Fibroblast of lung (primary cell): ENCODE measurements around the gene RIIAD1.

Experiments
- EZH2 ChIP-seq: IDR thresholded peaks from 2 replicates; pipeline ENCODE4 v1.5.1; 2012; ENCODE audit warnings: low read length, control low read depth, mild to moderate bottlenecking; ENCODE audit errors: missing control alignments
- TF ChIP-seq, protein P1 (sequence below), 2 donors: IDR thresholded peaks in 1 of 2; conservative IDR thresholded peaks in 1 of 2; 1 replicate in 1 of 2; 2 replicates in 1 of 2; pipeline ENCODE4 v1.5.1; 2011 to 2012; ENCODE audit warnings: low read length in 2 of 2, control low read depth in 1 of 2, inconsistent platforms in 1 of 2, low read depth in 1 of 2, mild to moderate bottlenecking in 1 of 2

DNA sequence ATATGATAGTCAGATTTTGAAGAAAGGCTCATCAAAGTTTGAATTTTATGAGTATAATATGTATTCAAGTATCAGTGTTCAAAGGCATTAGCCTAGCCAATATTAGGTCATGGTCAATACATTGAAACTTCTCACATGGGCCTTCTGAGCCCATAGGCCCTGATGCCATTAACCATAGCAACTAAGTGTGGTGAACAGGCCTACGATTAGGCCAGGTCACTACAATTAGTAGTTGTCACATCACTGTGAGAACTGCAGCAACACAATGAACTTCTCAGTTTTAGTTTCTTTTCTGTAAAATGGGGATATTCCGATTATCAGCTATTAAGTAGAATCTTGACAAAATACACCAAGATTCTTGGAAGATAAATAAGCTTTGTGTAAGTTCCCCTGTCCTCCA, 34.8 kb upstream of the RIIAD1 start:
- TF ChIP-seq, protein P1, sequence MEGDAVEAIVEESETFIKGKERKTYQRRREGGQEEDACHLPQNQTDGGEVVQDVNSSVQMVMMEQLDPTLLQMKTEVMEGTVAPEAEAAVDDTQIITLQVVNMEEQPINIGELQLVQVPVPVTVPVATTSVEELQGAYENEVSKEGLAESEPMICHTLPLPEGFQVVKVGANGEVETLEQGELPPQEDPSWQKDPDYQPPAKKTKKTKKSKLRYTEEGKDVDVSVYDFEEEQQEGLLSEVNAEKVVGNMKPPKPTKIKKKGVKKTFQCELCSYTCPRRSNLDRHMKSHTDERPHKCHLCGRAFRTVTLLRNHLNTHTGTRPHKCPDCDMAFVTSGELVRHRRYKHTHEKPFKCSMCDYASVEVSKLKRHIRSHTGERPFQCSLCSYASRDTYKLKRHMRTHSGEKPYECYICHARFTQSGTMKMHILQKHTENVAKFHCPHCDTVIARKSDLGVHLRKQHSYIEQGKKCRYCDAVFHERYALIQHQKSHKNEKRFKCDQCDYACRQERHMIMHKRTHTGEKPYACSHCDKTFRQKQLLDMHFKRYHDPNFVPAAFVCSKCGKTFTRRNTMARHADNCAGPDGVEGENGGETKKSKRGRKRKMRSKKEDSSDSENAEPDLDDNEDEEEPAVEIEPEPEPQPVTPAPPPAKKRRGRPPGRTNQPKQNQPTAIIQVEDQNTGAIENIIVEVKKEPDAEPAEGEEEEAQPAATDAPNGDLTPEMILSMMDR (conservative IDR thresholded peaks at IDR 0.05 in 1 of 2, IDR thresholded peaks at IDR 0.05 in 1 of 2; ENCODE audit: low read depth in 1 of 2, low read length in 2 of 2): no peak
- TF ChIP-seq EZH2: no peak
